H1 (cell line): ENCODE results near the gene RBM47.

Source experiments
- ATF2 ChIP-seq: IDR thresholded peaks from 2 replicates; pipeline ENCODE4 v1.6.1; 2012; ENCODE audit warnings: low read length, inconsistent platforms
- ATF3 ChIP-seq: IDR thresholded peaks from 2 replicates; pipeline ENCODE4 v1.6.1; 2011; ENCODE audit warnings: low read depth, mild to moderate bottlenecking, low read length; ENCODE audit not compliant: insufficient read depth
- CTCF ChIP-seq, 3 experiments: IDR thresholded peaks; 1 replicate in 2 of 3; 2 replicates in 1 of 3; pipeline versions ENCODE4 v1.5.1 to v1.6.1; 2011; ENCODE audit warnings: low read length in 3 of 3, mild to moderate bottlenecking in 3 of 3, inconsistent platforms in 2 of 3, low read depth in 1 of 3, moderate library complexity in 1 of 3; ENCODE audit not compliant: insufficient read depth in 1 of 3; ENCODE audit errors: control extremely low read depth in 1 of 3
- GABPA ChIP-seq: IDR thresholded peaks from 2 replicates; pipeline ENCODE4 v1.6.1; 2011; ENCODE audit warnings: mild to moderate bottlenecking, low read length, moderate library complexity, borderline replicate concordance; ENCODE audit not compliant: insufficient read depth
- MAX ChIP-seq: IDR thresholded peaks from 2 replicates; pipeline ENCODE4 v1.6.1; 2012; ENCODE audit warnings: inconsistent platforms
- POLR2A ChIP-seq, 2 experiments: IDR thresholded peaks; 1 replicate in 1 of 2; 2 replicates in 1 of 2; pipeline ENCODE4 v1.6.1; 2011; ENCODE audit warnings: low read depth in 2 of 2, low read length in 2 of 2, mild to moderate bottlenecking in 2 of 2; ENCODE audit errors: control extremely low read depth in 1 of 2
- POLR2AphosphoS5 ChIP-seq: IDR thresholded peaks from 2 replicates; pipeline ENCODE4 v1.6.1; 2011; ENCODE audit warnings: low read depth, low read length
- YY1 ChIP-seq: IDR thresholded peaks from 2 replicates; pipeline ENCODE4 v1.6.1; 2011; ENCODE audit warnings: low read depth, mild to moderate bottlenecking, low read length

GRCh38 chr4:40559585-40560465 lies 69.8 kb downstream of the RBM47 start:
- TF ChIP-seq CTCF (IDR thresholded peaks at IDR 0.05; ENCODE audit: control extremely low read depth in 1 of 3, insufficient read depth in 1 of 3, low read depth in 1 of 3, low read length in 3 of 3) (no peak), ATF3 (no peak), ATF2 (no peak), GABPA (no peak), POLR2A (IDR thresholded peaks at IDR 0.05; ENCODE audit: control extremely low read depth in 1 of 2, low read depth in 2 of 2, low read length in 2 of 2) (no peak), MAX (no peak), POLR2AphosphoS5 (no peak), YY1 (no peak)
